ENCODE data around the gene TBL2. TPM values are rescaled to one million over a fixed set of nuclear protein-coding genes. Genes with fewer than 3 reads are reported as not detected.

The TBL2 gene
- total RNA-seq, 1 experiment from 2014 or later = 60.1 TPM

GRCh38 chr7:73532224-73532623, 46.2 kb downstream of the TBL2 start:
- no peak for ATAC-seq
- Histone ChIP-seq H3K4me3 (ENCODE audit: low read depth in 2 of 2, low read length in 2 of 2) (no peak overlapping the region), H3K27me3 (ENCODE audit: control insufficient read depth, insufficient read depth, low read length) (no peaks in the 10 kb centered on the region), H3K27ac (ENCODE audit: low read length) (no peak overlapping the region), H3K4me1 (ENCODE audit: control insufficient read depth, insufficient read depth, low read length) (peaks cover under 1% of the 10 kb centered on the region; the same call in 1 of the 2 replicates), H3K36me3 (ENCODE audit: control insufficient read depth, insufficient read depth, low read length) (no peaks in the 10 kb centered on the region), H3K9me3 (ENCODE audit: control insufficient read depth, insufficient read depth, low read depth, low read length) (no peaks in the 10 kb centered on the region)
- CTCF ChIA-PET = interaction anchor here (0.5 kb wide), 1 partner anchor 9 kb away, joined by 8 read pairs; no protein-coding TSS in a partner anchor
- POLR2A ChIA-PET = no interaction called here
- no TSS peak for BruUV-seq (replicated peaks)
- DNase-seq (ENCODE audit: low read depth, low spot score) = no peak
- TF ChIP-seq, protein P1, sequence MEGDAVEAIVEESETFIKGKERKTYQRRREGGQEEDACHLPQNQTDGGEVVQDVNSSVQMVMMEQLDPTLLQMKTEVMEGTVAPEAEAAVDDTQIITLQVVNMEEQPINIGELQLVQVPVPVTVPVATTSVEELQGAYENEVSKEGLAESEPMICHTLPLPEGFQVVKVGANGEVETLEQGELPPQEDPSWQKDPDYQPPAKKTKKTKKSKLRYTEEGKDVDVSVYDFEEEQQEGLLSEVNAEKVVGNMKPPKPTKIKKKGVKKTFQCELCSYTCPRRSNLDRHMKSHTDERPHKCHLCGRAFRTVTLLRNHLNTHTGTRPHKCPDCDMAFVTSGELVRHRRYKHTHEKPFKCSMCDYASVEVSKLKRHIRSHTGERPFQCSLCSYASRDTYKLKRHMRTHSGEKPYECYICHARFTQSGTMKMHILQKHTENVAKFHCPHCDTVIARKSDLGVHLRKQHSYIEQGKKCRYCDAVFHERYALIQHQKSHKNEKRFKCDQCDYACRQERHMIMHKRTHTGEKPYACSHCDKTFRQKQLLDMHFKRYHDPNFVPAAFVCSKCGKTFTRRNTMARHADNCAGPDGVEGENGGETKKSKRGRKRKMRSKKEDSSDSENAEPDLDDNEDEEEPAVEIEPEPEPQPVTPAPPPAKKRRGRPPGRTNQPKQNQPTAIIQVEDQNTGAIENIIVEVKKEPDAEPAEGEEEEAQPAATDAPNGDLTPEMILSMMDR (IDR thresholded peaks at IDR 0.05) = no peak
- TF ChIP-seq SIN3A (IDR thresholded peaks at IDR 0.05; ENCODE audit: borderline replicate concordance, insufficient read depth, low read depth, low read length) (no peak), TCF7L2 (IDR thresholded peaks at IDR 0.05; ENCODE audit: low read depth, low read length) (no peak), POLR2AphosphoS5 (IDR thresholded peaks at IDR 0.05; ENCODE audit: low read depth, low read length) (no peak), REST (IDR thresholded peaks at IDR 0.05; ENCODE audit: insufficient read depth in 1 of 2, low read depth in 2 of 2, low read length in 1 of 2) (no peak)
- intact Hi-C loops (cut with micrococcal nuclease; ENCODE audit: unreplicated experiment) = no loop called here
- in situ Hi-C loops (cut with HindIII; ENCODE audit: low pct_unique_long_range_greater_than_20kb, low sequenced_read_pairs) = no loop called here

GRCh38 chr7:73530800-73531199, 47.6 kb downstream of the TBL2 start:
- Histone ChIP-seq H3K4me3 (ENCODE audit: low read depth in 2 of 2, low read length in 2 of 2) (no peak overlapping the region), H3K4me1 (ENCODE audit: control insufficient read depth, insufficient read depth, low read length) (peaks cover 4% of the 10 kb centered on the region; the same call in 1 of the 2 replicates), H3K27me3 (ENCODE audit: control insufficient read depth, insufficient read depth, low read length) (no peaks in the 10 kb centered on the region), H3K27ac (ENCODE audit: low read length) (no peak overlapping the region), H3K9me3 (ENCODE audit: control insufficient read depth, insufficient read depth, low read depth, low read length) (no peaks in the 10 kb centered on the region), H3K36me3 (ENCODE audit: control insufficient read depth, insufficient read depth, low read length) (no peaks in the 10 kb centered on the region)
- no TSS peak for BruUV-seq (replicated peaks)
- CTCF ChIA-PET = no interaction called here
- no peak for TF ChIP-seq TCF7L2 (IDR thresholded peaks at IDR 0.05; ENCODE audit: low read depth, low read length)
- TF ChIP-seq POLR2AphosphoS5 (IDR thresholded peaks at IDR 0.05; ENCODE audit: low read depth, low read length) = no peak
- TF ChIP-seq, protein P1 (IDR thresholded peaks at IDR 0.05) = no peak
- no peak for TF ChIP-seq REST (IDR thresholded peaks at IDR 0.05; ENCODE audit: insufficient read depth in 1 of 2, low read depth in 2 of 2, low read length in 1 of 2)
- no peak for TF ChIP-seq SIN3A (IDR thresholded peaks at IDR 0.05; ENCODE audit: borderline replicate concordance, insufficient read depth, low read depth, low read length)
- ATAC-seq (no peak), DNase-seq (ENCODE audit: low read depth, low spot score) (no peak)
- in situ Hi-C loops (cut with HindIII; ENCODE audit: low pct_unique_long_range_greater_than_20kb, low sequenced_read_pairs) (no loop called here), intact Hi-C loops (cut with micrococcal nuclease; ENCODE audit: unreplicated experiment) (no loop called here)
- POLR2A ChIA-PET = interaction anchor here (0.5 to 0.6 kb wide), 2 partner anchors 8 to 59 kb away, joined by 4 to 6 read pairs; partner anchors contain the start of gene BAZ1B
